Fibroblast of villous mesenchyme (primary cell): ENCODE measurements around the gene ASTN2. TPM values are rescaled to one million over a fixed set of nuclear protein-coding genes. Genes with fewer than 3 reads are reported as not detected.

Experiments used
- DNase-seq: peaks from one replicate; pipeline ENCODE4 v3.0.0-alpha.2; 2010; ENCODE audit warnings: low read depth
- H3K4me3 ChIP-seq: 2 replicates; pipeline ENCODE4 v1.5.1; 2011; ENCODE audit warnings: low read depth, mild to moderate bottlenecking, low read length
- CTCF ChIP-seq: IDR thresholded peaks from 2 replicates; pipeline ENCODE4 v1.5.1; 2012; ENCODE audit warnings: low read depth, mild to moderate bottlenecking, low read length; ENCODE audit not compliant: insufficient read depth
- total RNA-seq: library from RNA; depleted of rRNA; stranded (reverse); fragments of >200 nt; gene quantifications from 2 replicates; pipeline ENCODE4 v1.2.3, GENCODE V29; 2012

Gene ASTN2
- total RNA-seq, 1 donor, result 5.6 TPM

GRCh38 chr9:116480700-116481099 lies 934.2 kb downstream of the ASTN2 start:
- no peak for DNase-seq
- TF ChIP-seq CTCF, result no peak

GRCh38 chr9:116479967-116480366 lies 934.9 kb downstream of the ASTN2 start:
- no peak overlapping the region for H3K4me3 ChIP-seq
- no peak for DNase-seq
- no peak for TF ChIP-seq CTCF

More at GRCh38 chr9:116480700-116481099, 934.2 kb downstream of the ASTN2 start:
- no peak overlapping the region for H3K4me3 ChIP-seq

DNA sequence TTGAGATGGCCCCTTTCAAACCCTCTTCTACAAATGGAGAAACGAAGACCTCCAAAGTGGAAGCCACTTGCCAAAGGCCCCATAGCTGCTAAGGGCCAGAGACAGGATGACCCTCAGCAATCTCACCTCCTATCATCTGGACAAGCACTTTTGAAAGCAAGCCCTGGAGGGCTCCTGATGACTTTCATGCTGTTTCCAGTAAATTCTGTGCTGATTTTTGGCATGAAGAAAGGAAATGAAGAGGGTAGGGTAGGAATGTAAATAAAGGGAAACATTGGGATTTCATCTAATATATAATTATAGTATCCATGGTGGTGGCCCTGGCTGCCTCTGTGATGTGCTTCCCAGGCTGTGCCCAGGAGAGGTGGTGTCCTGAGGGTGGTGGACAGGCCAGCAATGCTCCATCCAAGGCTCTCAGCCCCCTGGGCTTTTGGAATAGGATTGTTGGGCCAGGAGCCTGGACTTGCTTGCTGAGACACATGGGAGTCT lies 935.8 kb downstream of the ASTN2 start:
- no peak for TF ChIP-seq CTCF
- DNase-seq, result no peak
- H3K4me3 ChIP-seq, result no peak overlapping the region

DNA sequence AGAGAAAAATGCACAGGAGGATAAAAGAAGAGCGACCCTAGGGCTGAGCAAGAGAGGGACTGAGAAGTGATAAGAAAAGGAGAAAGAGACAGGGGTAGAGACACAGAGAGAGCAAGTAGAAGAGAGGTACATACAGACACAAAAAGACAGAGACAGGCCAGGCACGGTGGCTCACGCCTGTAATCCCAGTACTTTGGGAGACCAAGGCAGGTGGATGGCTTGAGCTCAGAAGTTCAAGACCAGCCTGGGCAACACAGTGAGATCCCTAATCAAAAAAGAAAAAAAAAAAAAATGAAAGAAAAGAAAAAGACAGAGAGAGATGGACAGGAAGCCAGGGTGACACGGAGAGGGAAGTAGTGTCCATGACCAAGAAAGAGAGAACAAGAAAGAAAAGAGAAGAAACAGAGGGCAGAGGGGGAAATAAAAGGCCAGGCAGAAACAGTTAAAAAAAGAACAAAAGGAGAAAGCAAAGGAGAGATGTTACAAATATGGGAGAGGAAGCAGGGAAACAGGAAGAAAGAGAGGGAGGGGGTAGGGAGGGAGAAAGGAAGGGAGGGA lies 937.2 kb downstream of the ASTN2 start:
- no peak overlapping the region for H3K4me3 ChIP-seq
- TF ChIP-seq CTCF, result no peak
- DNase-seq, result no peak

DNA sequence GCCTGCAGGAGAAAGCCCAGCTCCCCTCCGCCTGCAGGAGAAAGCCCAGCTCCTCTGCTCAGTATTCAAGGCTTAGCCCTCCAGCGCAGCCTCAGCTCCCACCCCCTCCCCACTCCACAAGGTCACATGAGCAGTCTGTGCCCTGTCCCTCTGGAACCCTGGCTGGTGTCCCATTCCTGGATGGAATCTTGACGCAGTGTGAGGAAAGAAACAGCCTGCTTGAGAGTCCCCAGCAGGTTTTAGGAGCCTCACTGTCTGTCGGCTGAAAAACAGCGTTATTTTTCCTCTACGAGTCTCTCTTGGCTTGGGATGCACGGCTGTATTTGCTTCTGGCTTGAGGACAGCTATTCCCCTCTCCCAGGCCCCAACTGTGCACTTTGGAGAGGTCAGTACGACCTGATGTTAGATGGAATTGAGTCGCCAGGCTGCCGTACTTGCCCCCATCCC lies 937.9 kb downstream of the ASTN2 start:
- no peak for DNase-seq
- no peak overlapping the region for H3K4me3 ChIP-seq
- no peak for TF ChIP-seq CTCF

DNA sequence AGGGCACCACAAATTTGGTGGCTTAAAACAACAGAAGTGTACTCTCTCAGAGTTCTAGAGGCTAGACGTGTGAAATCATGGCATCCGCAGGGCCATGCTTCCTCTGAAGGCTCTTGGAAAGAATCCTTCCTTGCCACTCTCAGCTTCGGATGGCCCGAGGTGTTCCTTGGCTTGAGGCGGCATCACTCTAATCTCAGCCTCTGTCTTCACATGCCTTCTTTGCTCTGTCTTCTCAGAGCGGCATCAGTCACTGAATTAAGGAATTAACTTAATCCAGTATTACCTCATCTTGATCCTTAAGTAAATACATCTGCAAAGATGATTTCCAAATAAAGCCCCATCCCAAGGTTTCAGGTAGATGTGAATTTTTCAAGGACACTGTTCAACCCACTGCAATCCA lies 938.9 kb downstream of the ASTN2 start:
- no peak for DNase-seq
- no peak for TF ChIP-seq CTCF
- no peak overlapping the region for H3K4me3 ChIP-seq

DNA sequence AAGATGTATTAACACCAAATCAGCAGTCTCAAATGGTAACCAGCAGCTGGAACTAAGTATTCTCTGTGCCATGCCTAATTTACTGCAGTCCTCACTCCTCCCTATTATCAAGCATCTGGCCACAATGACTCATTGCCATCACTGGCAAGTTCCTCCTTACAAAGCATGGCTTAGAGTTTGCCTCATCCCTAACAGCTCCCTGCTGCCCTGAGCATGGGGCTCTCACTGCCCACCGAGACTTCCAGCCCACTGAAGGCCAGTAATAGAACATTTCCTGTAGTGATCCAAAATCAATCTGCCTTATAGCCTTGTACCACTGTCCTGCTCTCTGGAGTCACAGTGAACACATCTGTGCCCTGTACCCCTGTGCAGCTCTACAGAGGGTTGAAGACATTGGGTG lies 939.7 kb downstream of the ASTN2 start:
- no peak overlapping the region for H3K4me3 ChIP-seq
- DNase-seq, result no peak
- no peak for TF ChIP-seq CTCF
